A673 (cell line): ENCODE data around the gene FGF18.

ENCODE experiments used
- EZH2 ChIP-seq: fragments of 200-600 bp; sonication (generic); IDR thresholded peaks from 2 replicates; pipeline ENCODE4 v1.6.1; 2017; ENCODE audit warnings: borderline replicate concordance, low read depth, mild to moderate bottlenecking, mixed read lengths, antibody characterized with exemption, low read length; ENCODE audit not compliant: poor library complexity, severe bottlenecking
- TF ChIP-seq, protein P1 (sequence below): fragments of 300-800, 200-600 bp; sonication (generic); conservative IDR thresholded peaks from 2 replicates; pipeline ENCODE4 v1.5.1; 2017; ENCODE audit warnings: low read depth, mild to moderate bottlenecking, antibody characterized with exemption, low read length, moderate library complexity, mixed read lengths

DNA sequence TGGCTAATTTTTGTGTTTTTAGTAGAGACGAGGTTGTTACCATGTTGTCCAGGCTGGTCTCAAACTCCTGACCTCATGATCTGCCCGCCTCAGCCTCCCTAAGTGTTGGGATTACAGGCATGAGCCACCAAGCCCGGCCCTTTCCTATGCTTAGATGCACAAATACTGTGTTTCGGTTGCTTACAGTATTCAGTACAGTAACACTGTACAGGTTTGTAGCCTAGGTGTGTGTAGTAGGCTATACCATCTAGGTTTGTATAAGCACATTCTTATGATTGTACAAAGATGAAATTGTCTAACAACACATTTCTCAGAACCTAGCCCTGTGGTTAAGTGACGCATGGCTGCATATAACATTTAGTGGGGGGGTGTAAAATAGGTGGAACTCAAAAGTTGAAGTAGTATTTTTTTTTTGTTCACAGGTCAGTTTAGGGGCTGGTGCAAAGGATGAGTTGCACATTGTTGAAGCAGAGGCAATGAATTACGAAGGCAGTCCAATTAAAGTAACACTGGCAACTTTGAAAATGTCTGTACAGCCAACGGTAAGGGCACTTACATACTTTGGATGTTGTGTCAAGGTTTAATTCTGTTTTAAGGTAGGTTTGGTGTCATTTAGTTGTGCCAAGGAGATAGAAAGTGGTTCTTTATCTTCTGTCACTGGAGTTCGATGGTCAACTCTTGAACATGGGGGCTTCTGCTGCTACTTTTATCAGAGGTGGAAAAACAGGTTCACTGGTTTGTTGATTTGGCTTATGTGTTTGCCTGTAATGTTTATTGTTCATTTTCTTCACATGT is 28.4 kb upstream of the FGF18 start:
- TF ChIP-seq, protein P1, sequence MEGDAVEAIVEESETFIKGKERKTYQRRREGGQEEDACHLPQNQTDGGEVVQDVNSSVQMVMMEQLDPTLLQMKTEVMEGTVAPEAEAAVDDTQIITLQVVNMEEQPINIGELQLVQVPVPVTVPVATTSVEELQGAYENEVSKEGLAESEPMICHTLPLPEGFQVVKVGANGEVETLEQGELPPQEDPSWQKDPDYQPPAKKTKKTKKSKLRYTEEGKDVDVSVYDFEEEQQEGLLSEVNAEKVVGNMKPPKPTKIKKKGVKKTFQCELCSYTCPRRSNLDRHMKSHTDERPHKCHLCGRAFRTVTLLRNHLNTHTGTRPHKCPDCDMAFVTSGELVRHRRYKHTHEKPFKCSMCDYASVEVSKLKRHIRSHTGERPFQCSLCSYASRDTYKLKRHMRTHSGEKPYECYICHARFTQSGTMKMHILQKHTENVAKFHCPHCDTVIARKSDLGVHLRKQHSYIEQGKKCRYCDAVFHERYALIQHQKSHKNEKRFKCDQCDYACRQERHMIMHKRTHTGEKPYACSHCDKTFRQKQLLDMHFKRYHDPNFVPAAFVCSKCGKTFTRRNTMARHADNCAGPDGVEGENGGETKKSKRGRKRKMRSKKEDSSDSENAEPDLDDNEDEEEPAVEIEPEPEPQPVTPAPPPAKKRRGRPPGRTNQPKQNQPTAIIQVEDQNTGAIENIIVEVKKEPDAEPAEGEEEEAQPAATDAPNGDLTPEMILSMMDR = no peak
- TF ChIP-seq EZH2 = no peak
